HG03095 (cell line): ENCODE measurements around the gene SERTAD4.
"Not testable (repeated sequence)": the region's sequence is repeated elsewhere in the genome, so short reads cannot be mapped to it uniquely, and the experiment has no call there.

Experiments
- ATAC-seq: cut with Tn5 transposase; IDR thresholded peaks from one replicate; pipeline ENCODE4 v1.9.1; 2021; ENCODE audit warnings: moderate library complexity; ENCODE audit not compliant: unreplicated experiment

The SERTAD4 gene

DNA sequence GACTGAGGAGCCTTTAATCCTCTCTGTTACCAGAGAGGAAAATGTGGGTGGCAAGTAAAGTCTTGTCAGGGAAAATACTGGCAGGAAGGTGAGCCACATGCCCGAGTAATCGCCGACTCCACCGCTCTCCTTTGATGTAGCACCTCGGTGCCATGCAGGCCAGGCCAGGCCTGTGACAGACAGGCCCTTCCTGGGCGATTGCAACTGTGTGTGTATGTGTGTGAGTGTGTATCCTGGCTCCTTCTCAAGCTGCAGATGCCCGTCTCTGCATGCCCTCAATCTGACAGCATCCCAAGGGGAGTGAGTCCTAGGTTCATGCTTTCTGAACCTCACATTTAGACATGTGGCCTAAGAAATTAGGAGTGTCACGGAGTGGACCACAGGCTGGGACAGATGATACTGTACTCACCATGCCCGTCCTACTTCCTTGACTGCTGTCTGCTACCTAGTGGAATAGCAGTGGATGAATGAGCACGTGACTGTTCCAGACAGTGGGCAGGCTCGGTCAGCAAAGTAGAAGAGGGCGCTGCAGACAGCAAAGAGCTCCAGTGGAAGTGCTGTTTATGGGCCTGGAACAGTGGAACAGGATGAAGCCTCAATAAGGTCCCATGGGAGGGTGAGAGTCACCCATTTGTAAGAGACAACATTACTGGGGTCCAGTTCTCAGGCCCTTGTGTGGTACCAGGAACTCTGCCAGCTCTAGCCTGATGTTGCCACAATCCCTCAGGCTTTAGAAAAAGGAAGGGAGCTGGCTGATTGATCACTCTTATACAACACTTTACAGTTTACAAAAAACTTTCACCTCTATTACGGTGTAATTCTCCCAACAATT, 25.3 kb downstream of the SERTAD4 start:
- ATAC-seq: no peak

- ATAC-seq: no peak
These were observed 27.0 kb downstream of the SERTAD4 start for GRCh38 chr1:210259561-210259960.

DNA sequence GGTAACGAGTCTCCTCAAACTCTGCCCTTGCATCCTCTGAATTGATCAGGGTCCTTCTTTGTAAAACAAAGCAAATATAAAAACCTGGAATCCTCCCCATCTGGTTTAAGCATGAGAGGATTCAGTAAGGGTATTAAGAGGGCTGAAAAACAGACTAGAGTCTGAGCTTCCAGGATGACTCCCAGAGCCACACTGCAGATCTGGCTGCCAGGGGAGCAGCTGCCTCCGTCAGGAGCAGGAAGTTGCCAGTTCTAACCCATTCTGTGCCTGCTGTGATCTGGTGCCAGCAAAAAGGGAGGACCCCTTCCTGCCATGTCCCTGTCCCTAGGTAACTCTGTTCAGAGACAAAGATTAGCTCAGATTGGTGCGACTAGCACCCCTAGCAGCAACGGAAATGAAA, 27.5 kb downstream of the SERTAD4 start:
- no peak for ATAC-seq

- ATAC-seq: no peak
These were observed 29.7 kb downstream of the SERTAD4 start for GRCh38 chr1:210262167-210262896.

GRCh38 chr1:210262897-210263272, 30.3 kb downstream of the SERTAD4 start:
- no peak for ATAC-seq

DNA sequence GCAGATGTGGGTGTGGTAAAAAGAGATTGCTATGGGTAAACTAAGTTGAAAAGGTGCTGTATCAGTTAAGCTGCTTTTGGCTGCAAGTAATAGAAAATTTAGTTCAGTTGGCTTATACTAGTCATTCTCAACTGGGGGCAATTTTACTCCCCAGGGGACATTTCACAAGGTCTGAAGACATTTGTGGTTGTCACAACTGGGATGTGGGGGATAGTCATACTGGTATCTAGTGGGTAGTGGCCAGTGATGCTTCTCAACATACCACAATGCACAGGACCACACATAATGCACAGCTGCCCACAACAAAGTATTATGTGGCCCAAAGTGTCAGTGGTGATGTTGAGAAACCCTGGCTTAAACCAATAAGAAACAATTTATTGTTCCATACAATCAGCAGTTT, 31.4 kb downstream of the SERTAD4 start:
- ATAC-seq: no peak

DNA sequence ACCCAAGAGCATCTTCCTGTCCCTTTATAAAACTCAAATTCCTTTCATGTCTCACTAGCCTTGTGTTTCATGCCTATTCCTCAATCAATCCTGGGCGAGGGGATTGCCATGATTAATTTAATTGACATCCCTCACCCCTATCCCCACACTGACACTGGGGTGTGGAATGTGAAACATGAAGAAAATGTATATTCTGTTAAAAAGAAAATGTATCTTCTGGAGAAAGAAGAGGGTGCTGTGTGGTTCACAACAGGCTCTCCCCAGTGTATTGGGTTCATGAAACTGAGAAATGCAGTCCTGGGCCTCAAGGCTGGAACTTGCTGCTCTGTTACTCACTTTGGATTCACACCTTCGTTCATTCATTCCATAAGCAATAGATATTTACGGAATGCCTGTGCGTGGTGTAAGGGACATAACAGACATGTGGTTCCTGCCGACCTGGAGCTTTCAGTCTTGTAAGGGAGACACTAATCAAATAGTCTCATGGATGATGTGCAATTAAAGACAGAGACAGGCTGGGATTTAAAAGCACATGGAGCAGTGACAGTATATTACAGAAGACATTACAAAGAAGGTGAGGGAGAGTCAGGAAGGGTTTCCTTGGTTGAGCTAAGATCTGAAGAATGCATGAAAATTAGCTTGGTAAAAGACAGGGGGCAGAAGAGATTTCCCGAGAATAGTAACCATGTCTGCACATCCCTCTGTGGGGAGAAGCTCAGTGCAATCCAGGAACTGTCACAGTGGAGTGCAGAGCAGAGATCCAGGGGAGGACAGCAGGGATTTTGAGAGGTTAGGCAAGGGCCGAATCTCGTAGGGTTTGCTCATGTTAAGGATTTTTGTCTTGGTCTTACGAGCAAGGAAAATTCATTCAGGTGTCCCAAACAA, 32.1 kb downstream of the SERTAD4 start:
- no peak for ATAC-seq

DNA sequence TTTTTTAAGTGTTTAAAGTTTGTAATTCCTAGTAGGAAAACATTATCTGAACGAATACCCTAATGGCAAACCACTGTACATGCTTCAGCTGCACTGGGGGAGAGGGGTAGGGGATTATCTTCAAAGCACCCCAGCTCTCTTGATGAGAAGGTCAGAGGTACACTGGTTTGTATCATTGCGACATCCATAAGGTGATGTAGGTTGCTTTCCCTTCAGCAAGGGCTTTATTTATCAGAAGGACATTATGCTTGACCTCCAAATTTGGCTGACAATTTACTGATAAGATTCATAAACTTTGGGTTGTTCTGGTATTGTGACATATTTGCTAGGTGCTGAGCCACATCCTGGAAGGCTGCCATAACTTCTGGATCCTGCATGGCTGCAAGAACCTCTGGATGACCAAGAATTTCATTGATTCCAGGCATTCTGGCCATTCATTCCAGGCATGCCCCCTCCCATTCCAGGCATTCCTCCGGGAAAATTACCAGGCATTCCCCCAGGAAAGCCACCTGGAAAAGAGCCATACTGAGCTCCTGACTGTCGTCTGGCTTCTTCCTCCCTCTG, 32.9 kb downstream of the SERTAD4 start:
- ATAC-seq: not testable (repeated sequence)

GRCh38 chr1:210269981-210270380, 37.4 kb downstream of the SERTAD4 start:
- ATAC-seq: no peak

GRCh38 chr1:210272666-210273065, 40.1 kb downstream of the SERTAD4 start:
- ATAC-seq: no peak

DNA sequence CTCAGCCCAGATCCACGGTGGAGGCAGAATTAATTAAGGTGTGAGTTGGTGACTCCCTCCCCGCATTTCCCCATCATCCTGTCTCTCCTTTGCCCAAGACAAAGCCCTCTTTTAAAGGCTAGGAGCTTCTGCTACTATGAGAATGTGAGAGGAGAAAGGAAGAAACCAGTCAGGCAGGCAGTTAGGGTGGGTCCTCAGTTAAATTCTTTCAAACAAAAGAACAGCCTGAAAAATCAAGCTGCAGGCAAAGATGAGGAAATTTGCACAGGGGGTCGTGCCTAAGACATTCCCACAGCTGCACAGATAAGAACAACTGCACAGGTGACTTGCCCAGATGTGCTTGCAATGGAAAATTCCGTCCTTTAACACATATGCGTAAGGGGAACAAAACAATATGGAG, 47.6 kb downstream of the SERTAD4 start:
- ATAC-seq: no peak

GRCh38 chr1:210288116-210288515, 55.5 kb downstream of the SERTAD4 start:
- no peak for ATAC-seq

DNA sequence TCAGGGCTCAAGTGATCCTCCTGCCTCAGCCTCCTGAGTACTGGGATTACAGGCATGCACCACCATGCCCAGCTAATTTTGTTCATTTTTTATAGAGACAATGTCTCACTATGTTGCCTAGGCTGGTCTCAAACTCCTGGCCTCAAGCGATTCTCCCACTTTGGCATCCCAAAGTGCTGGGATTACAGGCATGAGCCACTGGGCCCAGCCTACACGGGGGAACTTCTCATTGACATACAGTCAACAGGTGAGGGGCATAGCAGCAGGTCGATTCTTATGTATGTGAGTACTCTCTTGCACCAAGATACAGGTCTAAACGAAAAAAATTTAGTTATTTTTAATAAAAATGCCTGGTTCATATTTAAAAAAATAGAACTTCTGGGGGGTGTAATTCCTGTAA, 56.7 kb downstream of the SERTAD4 start:
- no peak for ATAC-seq

DNA sequence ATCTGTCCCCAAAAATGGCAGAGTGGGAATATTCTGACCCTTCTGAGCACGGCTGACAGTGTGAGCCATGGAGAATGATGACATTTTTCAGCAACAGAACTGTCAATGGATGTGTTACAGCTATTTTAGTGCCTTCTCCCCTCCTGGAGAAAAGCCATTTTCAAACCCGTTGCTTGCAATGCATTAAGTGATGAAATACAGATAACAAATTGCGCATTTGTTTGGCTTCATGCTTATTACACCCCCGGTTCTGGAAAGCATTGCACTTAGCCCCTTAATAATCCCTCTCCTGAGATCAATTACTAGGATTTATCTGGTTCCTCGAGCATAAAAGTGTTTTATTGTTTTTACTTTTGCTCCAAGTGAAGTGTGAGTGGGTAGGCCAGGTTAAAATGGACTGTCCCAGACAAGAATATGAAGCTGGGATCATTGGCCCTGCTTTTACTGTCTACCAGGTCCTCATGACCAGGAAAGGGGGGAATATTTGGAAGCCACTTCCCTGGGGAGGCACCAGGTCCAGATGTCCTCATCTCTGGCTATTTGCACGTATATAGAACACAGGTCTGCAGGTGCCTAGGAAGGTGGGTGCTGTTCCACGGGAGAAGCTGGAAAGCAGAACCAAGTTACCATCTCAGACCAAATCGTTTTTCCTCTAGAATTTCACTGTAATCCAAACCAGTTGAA, 58.6 kb downstream of the SERTAD4 start:
- no peak for ATAC-seq

GRCh38 chr1:210291786-210292230, 59.2 kb downstream of the SERTAD4 start:
- ATAC-seq: no peak

- ATAC-seq: no peak
These were observed 59.8 kb downstream of the SERTAD4 start for GRCh38 chr1:210292231-210292871.

GRCh38 chr1:210293171-210293607, 60.6 kb downstream of the SERTAD4 start:
- ATAC-seq: no peak

DNA sequence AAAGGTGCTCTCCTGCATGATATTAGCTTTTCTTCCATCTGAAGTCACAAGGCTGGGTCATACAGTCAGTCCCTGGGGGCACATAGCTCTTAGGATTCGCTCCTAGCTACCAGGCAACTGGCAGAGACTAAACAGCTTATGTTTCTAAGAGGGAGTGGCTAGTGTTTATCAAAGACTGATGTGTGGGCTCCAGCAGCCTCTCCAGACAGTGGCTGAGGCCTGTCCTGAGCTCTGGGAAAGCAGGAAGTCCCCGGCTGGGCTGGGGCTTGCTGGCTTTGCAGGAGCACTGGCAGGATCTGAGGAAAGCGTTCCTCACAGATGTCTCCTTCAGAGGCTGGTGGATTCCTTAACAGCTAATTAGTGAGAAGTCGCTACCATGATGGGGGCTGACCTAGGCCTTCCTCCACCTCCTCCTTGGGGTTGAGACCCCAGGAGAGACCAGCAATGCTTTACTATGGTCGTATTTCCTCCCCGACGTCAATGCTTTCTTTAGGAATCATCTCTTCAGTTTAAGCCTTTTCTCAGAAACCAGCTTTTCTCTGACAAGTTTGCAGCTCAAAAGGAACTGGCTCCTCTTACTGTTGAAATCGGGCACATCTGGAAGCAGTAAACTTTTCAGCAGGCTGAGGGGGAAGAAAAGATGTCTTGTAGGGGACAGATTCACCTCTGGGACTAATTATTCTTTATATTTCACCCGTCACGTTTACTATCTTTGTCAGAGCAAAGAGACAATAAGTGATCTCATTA, 62.6 kb downstream of the SERTAD4 start:
- no peak for ATAC-seq
